ENCODE data around the gene CALCOCO1.

The CALCOCO1 gene

GRCh38 chr12:53756300-53757100 is 29.2 kb upstream of the CALCOCO1 start:
- peaks cover 19% of the 10 kb centered on the region for H3K27me3 ChIP-seq (ENCODE audit: insufficient read depth, poor library complexity, severe bottlenecking)
- DNase-seq (ENCODE audit: low spot score) (no peak), ATAC-seq (ENCODE audit: low read depth) (no peak)
- H3K27ac ChIP-seq (ENCODE audit: poor library complexity, severe bottlenecking): no peak overlapping the region
- H3K36me3 ChIP-seq (ENCODE audit: low read depth): no peaks in the 10 kb centered on the region
- no peaks in the 10 kb centered on the region for H3K9me3 ChIP-seq (ENCODE audit: severe bottlenecking)
- no peak for TF ChIP-seq CTCF (IDR thresholded peaks at IDR 0.05; ENCODE audit: poor library complexity, severe bottlenecking)
- no peaks in the 10 kb centered on the region for H3K4me1 ChIP-seq (ENCODE audit: insufficient read depth, poor library complexity, severe bottlenecking)
- H3K4me3 ChIP-seq (ENCODE audit: severe bottlenecking): no peak overlapping the region

DNA sequence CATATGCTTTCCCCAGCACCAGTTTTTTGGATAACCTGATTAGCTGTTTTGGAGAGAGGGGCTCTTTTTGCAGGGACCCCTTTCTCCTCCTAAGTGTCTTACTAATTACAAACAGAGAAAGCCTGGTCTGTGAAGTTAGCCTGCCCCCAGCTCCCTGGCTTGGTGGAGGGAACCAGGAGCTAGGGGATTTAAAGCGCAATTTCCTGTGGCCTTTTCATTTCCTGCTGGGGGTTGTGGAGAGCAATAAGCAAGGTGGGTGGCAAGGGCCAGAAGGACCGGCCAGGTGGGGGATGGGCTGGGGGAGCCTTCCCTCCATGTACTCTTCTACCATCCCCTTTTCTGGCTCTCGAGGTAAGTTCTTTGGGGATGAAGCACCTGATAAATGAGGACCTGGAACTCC is 28.6 kb upstream of the CALCOCO1 start:
- no peak for ATAC-seq (ENCODE audit: low read depth)
- H3K4me1 ChIP-seq (ENCODE audit: insufficient read depth, poor library complexity, severe bottlenecking): no peaks in the 10 kb centered on the region
- H3K4me3 ChIP-seq (ENCODE audit: severe bottlenecking): no peak overlapping the region
- no peak for TF ChIP-seq CTCF (IDR thresholded peaks at IDR 0.05; ENCODE audit: poor library complexity, severe bottlenecking)
- no peaks in the 10 kb centered on the region for H3K36me3 ChIP-seq (ENCODE audit: low read depth)
- DNase-seq (ENCODE audit: low spot score): no peak
- no peak overlapping the region for H3K27ac ChIP-seq (ENCODE audit: poor library complexity, severe bottlenecking)
- H3K9me3 ChIP-seq (ENCODE audit: severe bottlenecking): no peaks in the 10 kb centered on the region
- peaks cover 25% of the 10 kb centered on the region for H3K27me3 ChIP-seq (ENCODE audit: insufficient read depth, poor library complexity, severe bottlenecking)

- H3K27me3 ChIP-seq (ENCODE audit: insufficient read depth, poor library complexity, severe bottlenecking): peaks cover 29% of the 10 kb centered on the region
Observed at GRCh38 chr12:53755451-53755891, 28.2 kb upstream of the CALCOCO1 start.

DNA sequence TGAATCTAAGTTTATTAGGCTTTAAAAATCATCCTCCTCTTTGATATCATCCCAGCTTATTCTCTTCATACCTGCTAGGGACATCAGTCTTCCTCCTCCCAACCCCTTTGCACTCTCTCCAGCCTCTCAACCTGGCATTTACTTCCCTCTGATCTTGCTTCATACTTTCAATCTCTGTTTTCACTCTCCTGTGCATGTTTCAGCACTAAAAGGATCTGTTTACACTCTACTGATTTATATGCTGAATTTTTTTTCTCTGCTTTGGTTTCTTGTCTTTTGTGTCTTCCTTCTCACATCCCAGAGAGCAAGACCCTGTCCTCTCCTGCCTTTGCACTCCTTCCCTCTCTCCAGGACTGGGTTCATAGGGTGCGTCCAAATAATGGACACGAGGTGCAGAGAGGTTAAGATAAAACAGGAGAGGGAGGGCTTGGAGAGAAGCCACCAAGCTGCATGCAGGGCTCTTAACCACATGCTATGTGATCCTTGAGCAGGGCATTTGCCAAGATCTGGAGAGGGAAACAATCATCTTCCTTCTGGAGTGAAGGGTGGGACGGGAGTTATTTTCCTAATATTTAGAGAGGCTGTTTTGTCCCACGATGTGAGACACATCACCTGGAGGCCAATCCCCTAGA is 27.5 kb upstream of the CALCOCO1 start:
- H3K27ac ChIP-seq (ENCODE audit: poor library complexity, severe bottlenecking): no peak overlapping the region
- no peaks in the 10 kb centered on the region for H3K36me3 ChIP-seq (ENCODE audit: low read depth)
- no peak overlapping the region for H3K4me3 ChIP-seq (ENCODE audit: severe bottlenecking)
- DNase-seq (ENCODE audit: low spot score) (no peak), ATAC-seq (ENCODE audit: low read depth) (no peak)
- TF ChIP-seq CTCF (IDR thresholded peaks at IDR 0.05; ENCODE audit: poor library complexity, severe bottlenecking): no peak
- peaks cover 36% of the 10 kb centered on the region for H3K27me3 ChIP-seq (ENCODE audit: insufficient read depth, poor library complexity, severe bottlenecking)
- no peaks in the 10 kb centered on the region for H3K4me1 ChIP-seq (ENCODE audit: insufficient read depth, poor library complexity, severe bottlenecking)
- no peaks in the 10 kb centered on the region for H3K9me3 ChIP-seq (ENCODE audit: severe bottlenecking)

More at GRCh38 chr12:53755451-53755891, 28.2 kb upstream of the CALCOCO1 start:
- no peak for DNase-seq (ENCODE audit: low spot score)
- Histone ChIP-seq H3K27ac (ENCODE audit: poor library complexity, severe bottlenecking) (no peak overlapping the region), H3K36me3 (ENCODE audit: low read depth) (no peaks in the 10 kb centered on the region), H3K4me3 (ENCODE audit: severe bottlenecking) (no peak overlapping the region), H3K4me1 (ENCODE audit: insufficient read depth, poor library complexity, severe bottlenecking) (no peaks in the 10 kb centered on the region), H3K9me3 (ENCODE audit: severe bottlenecking) (no peaks in the 10 kb centered on the region)
- no peak for ATAC-seq (ENCODE audit: low read depth)
- no peak for TF ChIP-seq CTCF (IDR thresholded peaks at IDR 0.05; ENCODE audit: poor library complexity, severe bottlenecking)

- Histone ChIP-seq H3K4me1 (ENCODE audit: insufficient read depth, poor library complexity, severe bottlenecking) (no peaks in the 10 kb centered on the region), H3K9me3 (ENCODE audit: severe bottlenecking) (no peaks in the 10 kb centered on the region), H3K4me3 (ENCODE audit: severe bottlenecking) (no peak overlapping the region), H3K27ac (ENCODE audit: poor library complexity, severe bottlenecking) (no peak overlapping the region), H3K27me3 (ENCODE audit: insufficient read depth, poor library complexity, severe bottlenecking) (peaks cover 39% of the 10 kb centered on the region), H3K36me3 (ENCODE audit: low read depth) (no peaks in the 10 kb centered on the region)
- DNase-seq (ENCODE audit: low spot score): no peak
- no peak for TF ChIP-seq CTCF (IDR thresholded peaks at IDR 0.05; ENCODE audit: poor library complexity, severe bottlenecking)
- no peak for ATAC-seq (ENCODE audit: low read depth)
Observed at GRCh38 chr12:53754188-53754585, 26.9 kb upstream of the CALCOCO1 start.

All from RWPE2 (cell line).